K562 (cell line): ENCODE data around the gene THUMPD1. TPM values are rescaled to one million over a fixed set of nuclear protein-coding genes. Genes with fewer than 3 reads are reported as not detected.
A peak's percentile ranks its signal among the peaks of the same experiment; 100 is the strongest.
"Not testable (repeated sequence)": the region's sequence is repeated elsewhere in the genome, so short reads cannot be mapped to it uniquely, and the experiment has no call there.

Source experiments
- ATAC-seq: fragments of 200-7000 bp; cut with Tn5 transposase; 3 replicates; pipeline ENCODE4 v1.9.1; 2020; ENCODE audit warnings: moderate library complexity
- BruUV-seq: library from RNA; stranded (reverse); fragments of 400-500 nt; replicated peaks from 2 replicates; lab custom pipeline; 2021; lab: Mats Ljungman, UMichigan
- CTCF ChIA-PET: fragments of 300-600 bp; formaldehyde crosslinking; extraction: SDS; loops from one replicate; lab custom pipeline; 2021; ENCODE audit warnings: low intra/inter-chr PET ratio; lab: Yijun Ruan, JAX
- POLR2A ChIA-PET: fragments of 300-600, 350-650 bp; sonication (Branson Sonifier 250); formaldehyde crosslinking; extraction: SDS; loops from one replicate; lab custom pipeline; 2021; ENCODE audit warnings: antibody characterized with exemption, inconsistent platforms; lab: Yijun Ruan, JAX
- DNase-seq, 4 experiments: peaks; one replicate each; pipeline versions ENCODE4 v3.0.0 to v3.0.0-alpha.2; 2011 to 2018; ENCODE audit warnings: low spot score in 3 of 4, mixed read lengths in 3 of 4; ENCODE audit errors: extremely low read depth in 1 of 4
- FAIRE-seq: peaks from 2 replicates; lab custom pipeline; 2011; peaks lifted over from hg19 to GRCh38; lab: Jason Lieb, UNC
- H2AFZ ChIP-seq: 2 replicates; pipeline ENCODE4 v1.6.0; 2011; ENCODE audit warnings: low read depth, low read length, control low read depth, inconsistent platforms
- H3K27ac ChIP-seq: fragments of 200-600 bp; 3 replicates; pipeline ENCODE4 v1.8.0; 2011; ENCODE audit warnings: low read depth, mild to moderate bottlenecking, control low read depth, inconsistent platforms, low read length, moderate library complexity, mixed read lengths; ENCODE audit errors: extremely low read depth
- H3K27me3 ChIP-seq, 2 experiments: fragments of 300-600 bp in 1 of 2; 2 replicates in 1 of 2; 3 replicates in 1 of 2; pipeline versions ENCODE4 v1.6.0 to v1.8.0; 2011; ENCODE audit warnings: inconsistent platforms in 2 of 2, low read length in 2 of 2, mild to moderate bottlenecking in 1 of 2, mixed read lengths in 1 of 2, moderate library complexity in 1 of 2; ENCODE audit not compliant: control insufficient read depth in 2 of 2, insufficient read depth in 2 of 2
- H3K36me3 ChIP-seq: fragments of 300-600 bp; 3 replicates; pipeline ENCODE4 v1.8.0; 2011; ENCODE audit warnings: mild to moderate bottlenecking, low read length, inconsistent platforms; ENCODE audit not compliant: control insufficient read depth, insufficient read depth
- H3K4me1 ChIP-seq, 2 experiments: fragments of 200-600 bp in 1 of 2; replicated peaks in 1 of 2; 2 replicates in 1 of 2; 3 replicates in 1 of 2; pipeline versions ENCODE4 v1.5.1 to v1.8.0; 2011; ENCODE audit warnings: inconsistent platforms in 2 of 2, low read length in 2 of 2, mild to moderate bottlenecking in 1 of 2, mixed read lengths in 1 of 2, moderate library complexity in 1 of 2; ENCODE audit not compliant: control insufficient read depth in 2 of 2, insufficient read depth in 2 of 2
- H3K4me2 ChIP-seq: 2 replicates; pipeline ENCODE4 v1.6.1; 2011; ENCODE audit warnings: low read length, control low read depth, inconsistent platforms, mixed read lengths; ENCODE audit not compliant: insufficient read depth
- H3K4me3 ChIP-seq: fragments of 200-600 bp; sonication (generic), shearing (Covaris generic); 2 replicates; pipeline ENCODE4 v1.5.1; 2016; ENCODE audit warnings: control low read depth, inconsistent platforms
- H3K79me2 ChIP-seq: fragments of 200-600 bp; 3 replicates; pipeline ENCODE4 v1.8.0; 2011; ENCODE audit warnings: low read length, inconsistent platforms; ENCODE audit not compliant: control insufficient read depth, insufficient read depth
- H3K9ac ChIP-seq, 2 experiments: 2 replicates each; pipeline versions ENCODE4 v1.6.0 to v1.6.1; 2011; ENCODE audit warnings: low read depth in 2 of 2, low read length in 2 of 2, control low read depth in 1 of 2, inconsistent platforms in 1 of 2, mild to moderate bottlenecking in 1 of 2, mixed read lengths in 1 of 2; ENCODE audit not compliant: insufficient read depth in 1 of 2
- H3K9me1 ChIP-seq: one replicate; pipeline ENCODE4 v1.6.0; 2011; ENCODE audit warnings: inconsistent platforms, mild to moderate bottlenecking, low read length, moderate library complexity; ENCODE audit not compliant: control insufficient read depth, insufficient read depth
- H3K9me3 ChIP-seq: replicated peaks from 2 replicates; pipeline ENCODE4 v1.5.1; 2011; ENCODE audit warnings: low read depth, low read length, inconsistent platforms; ENCODE audit not compliant: control insufficient read depth, insufficient read depth
- H4K20me1 ChIP-seq: replicated peaks from 2 replicates; pipeline ENCODE4 v1.6.1; 2011; ENCODE audit warnings: low read length, inconsistent platforms, mixed read lengths; ENCODE audit not compliant: control insufficient read depth, insufficient read depth
- ADNP ChIP-seq: fragments of 200-800 bp; sonication (Bioruptor generic); IDR thresholded peaks from 2 replicates; pipeline ENCODE4 v1.6.1; 2016; ENCODE audit warnings: missing genetic modification characterization, missing compliant biosample characterization
- BCOR ChIP-seq: fragments of 450-650 bp; IDR thresholded peaks from 2 replicates; pipeline ENCODE4 v1.6.1; 2016
- CBFA2T3 ChIP-seq: fragments of 450-650 bp; IDR thresholded peaks from 2 replicates; pipeline ENCODE4 v1.6.1; 2017
- KDM1A ChIP-seq, 2 experiments: fragments of 450-650 bp; IDR thresholded peaks; 2 replicates each; pipeline ENCODE4 v1.6.1; 2016; ENCODE audit warnings: mild to moderate bottlenecking in 2 of 2
- MEIS2 ChIP-seq: fragments of 450-650 bp; IDR thresholded peaks from 2 replicates; pipeline ENCODE4 v1.6.1; 2014; ENCODE audit warnings: mild to moderate bottlenecking; ENCODE audit not compliant: partially characterized antibody
- PBX2 ChIP-seq, 2 experiments: IDR thresholded peaks in 1 of 2; conservative IDR thresholded peaks in 1 of 2; 2 replicates each; pipeline ENCODE4 v1.6.1; 2016; ENCODE audit warnings: low read depth in 2 of 2, mild to moderate bottlenecking in 1 of 2, missing compliant biosample characterization in 1 of 2, missing genetic modification characterization in 1 of 2, moderate library complexity in 1 of 2
- PKNOX1 ChIP-seq: fragments of 450-650 bp; IDR thresholded peaks from 2 replicates; pipeline ENCODE4 v1.6.1; 2016
- TAL1 ChIP-seq: fragments of 450-650 bp; IDR thresholded peaks from 2 replicates; pipeline ENCODE4 v1.6.1; 2016; ENCODE audit warnings: mild to moderate bottlenecking
- TCF3 ChIP-seq: sonication (generic); formaldehyde crosslinking; IDR thresholded peaks from 2 replicates; pipeline ENCODE4 v1.4.0; 2020; ENCODE audit warnings: mild to moderate bottlenecking, missing genetic modification reagents
- ZNF146 ChIP-seq: IDR thresholded peaks from one replicate; pipeline ENCODE4 v1.6.1; 2018; ENCODE audit warnings: missing compliant biosample characterization; ENCODE audit not compliant: unreplicated experiment
- in situ Hi-C: fragments of 300-500 bp; cut with MboI; formaldehyde crosslinking; loops from 4 replicates; pipeline ENCODE4 v1.15.0; 2018; ENCODE audit warnings: inconsistent platforms, mixed read lengths
- intact Hi-C: fragments of 100-400 bp; cut with micrococcal nuclease; formaldehyde crosslinking; loops from 2 replicates; pipeline ENCODE4 v1.14.2; 2022
- polyA plus RNA-seq, 8 experiments: library from polyadenylated mRNA; depleted of rRNA in 4 of 8; stranded (reverse) in 5 of 8; unstranded in 3 of 8; fragments of >200 nt; fragmentation: Nextera tagmentation in 2 of 8; fragmentation: Illumina TruSeq in 1 of 8; extraction: Ambion mirVana in 2 of 8; extraction: Trizol in 1 of 8; gene quantifications; 2 replicates each; pipeline versions ENCODE4 v1.2.1 to v1.2.3, GENCODE V29; 2011 to 2014; ENCODE audit warnings: inconsistent platforms in 1 of 8, missing spikeins in 1 of 8
- total RNA-seq, 7 experiments: library from RNA; depleted of rRNA in 6 of 7; stranded (reverse); fragments of >200 nt in 6 of 7; fragmentation: Illumina TruSeq in 2 of 7; extraction: Trizol in 2 of 7; gene quantifications; 2 replicates each; pipeline versions ENCODE4 v1.2.1 to v1.2.3, GENCODE V29; 2011 to 2021; ENCODE audit warnings: low replicate concordance in 1 of 7

The THUMPD1 gene
- total and polyA plus RNA-seq, 9 of the 15 experiments (the other 6 are each of a cell fraction or from before 2014, with no cell fraction given), result 37.8 to 101 (median 56.8) TPM

- no peak for TF ChIP-seq PBX2 (CRISPR knock-in tag; IDR thresholded peaks at IDR 0.05; ENCODE audit: low read depth)
- peak; percentile 80 for TF ChIP-seq PBX2 (tag; conservative IDR thresholded peaks at IDR 0.05; ENCODE audit: low read depth)
Measured at GRCh38 chr16:20704281-20704680, 37.3 kb downstream of the THUMPD1 start (continued).

GRCh38 chr16:20701692-20702091, 39.9 kb downstream of the THUMPD1 start:
- H2AFZ ChIP-seq, H4K20me1 ChIP-seq, H3K4me1 ChIP-seq, intact Hi-C loops, H3K36me3 ChIP-seq, H3K27ac ChIP-seq, H3K4me2 ChIP-seq, CTCF ChIA-PET, H3K9me3 ChIP-seq, H3K79me2 ChIP-seq, ATAC-seq, POLR2A ChIA-PET, H3K9ac ChIP-seq, in situ Hi-C loops, FAIRE-seq: not testable (repeated sequence)
- TF ChIP-seq CBFA2T3 (peak; percentile 44), BCOR (0 out of 2 replicates have a peak, but pooled peaks have one; percentile 46), TCF3 (peak; percentile 56), ZNF146 (CRISPR knock-in tag) (peak; percentile 92), MEIS2 (peak; percentile 25), TAL1 (peak; percentile 21; the same call in 1 of the 2 replicates), ADNP (tag) (0 out of 2 replicates have a peak, but pooled peaks have one; percentile 31), KDM1A (IDR thresholded peaks at IDR 0.05) (peak in 1 of 2 experiments; percentile 19; a peak in 1 of 4 replicates), PKNOX1 (0 out of 2 replicates have a peak, but pooled peaks have one; percentile 26)
- TF ChIP-seq, all 486 proteins: peak for 9; not testable (repeated sequence) for 477
- H3K27me3 ChIP-seq, H3K9me1 ChIP-seq, H3K4me3 ChIP-seq, DNase-seq, BruUV-seq: not testable (repeated sequence)
